RWPE2 (cell line): ENCODE results near the gene CCDC88B.
"Not testable (repeated sequence)": the region's sequence is repeated elsewhere in the genome, so short reads cannot be mapped to it uniquely, and the experiment has no call there.

ENCODE experiments used
- ATAC-seq: fragments of 200-7000 bp; cut with Tn5 transposase; 3 replicates; pipeline ENCODE4 v1.9.1; 2021; ENCODE audit warnings: low read depth
- DNase-seq: peaks from one replicate; pipeline ENCODE4 v3.0.0-alpha.2; 2020; ENCODE audit warnings: low spot score
- H3K27ac ChIP-seq: fragments of 450-650 bp; 2 replicates; pipeline ENCODE4 v1.5.1; 2017; ENCODE audit warnings: mild to moderate bottlenecking; ENCODE audit not compliant: poor library complexity, severe bottlenecking
- H3K27me3 ChIP-seq: fragments of 250-450 bp; sonication (Bioruptor Pico); 2 replicates; pipeline ENCODE4 v1.5.1; 2021; ENCODE audit warnings: mild to moderate bottlenecking, moderate library complexity; ENCODE audit not compliant: insufficient read depth, poor library complexity, severe bottlenecking
- H3K36me3 ChIP-seq: fragments of 250-450 bp; sonication (Bioruptor Pico); 2 replicates; pipeline ENCODE4 v1.5.1; 2020; ENCODE audit warnings: low read depth, mild to moderate bottlenecking, moderate library complexity
- H3K4me1 ChIP-seq: fragments of 250-450 bp; sonication (Bioruptor Pico); 2 replicates; pipeline ENCODE4 v1.5.1; 2021; ENCODE audit warnings: mild to moderate bottlenecking, moderate library complexity; ENCODE audit not compliant: insufficient read depth, poor library complexity, severe bottlenecking
- H3K4me3 ChIP-seq: fragments of 250-450 bp; sonication (Bioruptor Pico); 2 replicates; pipeline ENCODE4 v1.5.1; 2021; ENCODE audit warnings: mild to moderate bottlenecking, moderate library complexity; ENCODE audit not compliant: severe bottlenecking
- H3K9me3 ChIP-seq: fragments of 250-450 bp; sonication (Bioruptor Pico); 2 replicates; pipeline ENCODE4 v1.5.1; 2021; ENCODE audit warnings: mild to moderate bottlenecking, moderate library complexity; ENCODE audit not compliant: severe bottlenecking
- TF ChIP-seq, protein P1 (sequence below): fragments of 450-650 bp; IDR thresholded peaks from one replicate; pipeline ENCODE4 v1.5.1; 2017; ENCODE audit warnings: mild to moderate bottlenecking, moderate library complexity; ENCODE audit not compliant: poor library complexity, severe bottlenecking

The CCDC88B gene

DNA sequence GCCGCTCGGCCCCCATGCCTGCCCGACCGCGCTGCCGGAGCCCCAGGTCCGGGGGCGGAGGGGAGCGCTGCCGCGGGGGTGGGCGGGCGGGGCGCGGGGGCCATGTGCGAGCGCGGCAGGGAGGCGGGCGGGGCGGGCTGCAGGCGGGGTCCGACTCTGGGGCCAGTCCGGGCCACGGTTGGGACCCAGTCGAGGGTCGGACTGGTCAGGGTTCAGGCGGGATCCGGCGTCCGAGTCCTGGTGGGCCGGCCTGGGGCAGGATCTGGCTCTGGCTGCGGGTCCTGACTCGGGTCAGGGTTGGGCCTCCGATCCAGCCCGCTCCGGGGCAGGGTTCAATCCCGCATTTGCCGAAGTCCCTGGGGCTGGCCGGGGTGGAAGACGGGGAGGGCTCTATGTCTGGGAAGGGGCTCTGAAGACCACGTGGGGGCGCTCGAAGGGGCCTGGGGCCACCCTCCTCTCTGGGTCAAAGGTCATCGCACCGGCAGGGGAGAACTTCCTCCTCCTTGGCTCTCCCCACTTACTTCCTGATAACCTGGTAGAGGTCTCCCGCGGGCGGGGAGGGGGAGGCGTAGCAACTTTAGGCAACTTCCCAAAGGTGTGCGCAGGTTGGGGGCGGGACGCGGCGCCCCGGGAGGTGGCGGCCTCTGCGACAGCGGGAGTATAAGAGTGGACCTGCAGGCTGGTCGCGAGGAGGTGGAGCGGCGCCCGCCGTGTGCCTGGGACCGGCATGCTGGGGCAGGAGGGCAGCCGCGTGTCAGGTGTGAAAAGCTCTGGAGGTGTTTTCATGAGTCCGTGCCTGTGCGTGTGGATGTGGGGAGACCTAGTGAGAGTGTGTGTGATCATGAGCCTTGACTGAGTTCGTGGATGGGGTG is 34.1 kb upstream of the CCDC88B start:
- peak; percentile 13 for ATAC-seq
- Histone ChIP-seq H3K27ac (peak overlapping the region; percentile 86), H3K4me1 (peaks cover 6% of the 10 kb centered on the region), H3K27me3 (peaks cover under 1% of the 10 kb centered on the region), H3K36me3 (peaks cover 10% of the 10 kb centered on the region; the same call in 1 of the 2 replicates), H3K9me3 (no peaks in the 10 kb centered on the region), H3K4me3 (peak overlapping the region; percentile 61)
- DNase-seq = peak; percentile 76
- TF ChIP-seq, protein P1, sequence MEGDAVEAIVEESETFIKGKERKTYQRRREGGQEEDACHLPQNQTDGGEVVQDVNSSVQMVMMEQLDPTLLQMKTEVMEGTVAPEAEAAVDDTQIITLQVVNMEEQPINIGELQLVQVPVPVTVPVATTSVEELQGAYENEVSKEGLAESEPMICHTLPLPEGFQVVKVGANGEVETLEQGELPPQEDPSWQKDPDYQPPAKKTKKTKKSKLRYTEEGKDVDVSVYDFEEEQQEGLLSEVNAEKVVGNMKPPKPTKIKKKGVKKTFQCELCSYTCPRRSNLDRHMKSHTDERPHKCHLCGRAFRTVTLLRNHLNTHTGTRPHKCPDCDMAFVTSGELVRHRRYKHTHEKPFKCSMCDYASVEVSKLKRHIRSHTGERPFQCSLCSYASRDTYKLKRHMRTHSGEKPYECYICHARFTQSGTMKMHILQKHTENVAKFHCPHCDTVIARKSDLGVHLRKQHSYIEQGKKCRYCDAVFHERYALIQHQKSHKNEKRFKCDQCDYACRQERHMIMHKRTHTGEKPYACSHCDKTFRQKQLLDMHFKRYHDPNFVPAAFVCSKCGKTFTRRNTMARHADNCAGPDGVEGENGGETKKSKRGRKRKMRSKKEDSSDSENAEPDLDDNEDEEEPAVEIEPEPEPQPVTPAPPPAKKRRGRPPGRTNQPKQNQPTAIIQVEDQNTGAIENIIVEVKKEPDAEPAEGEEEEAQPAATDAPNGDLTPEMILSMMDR = peak; percentile 60

- peaks cover 10% of the 10 kb centered on the region; the same call in 1 of the 2 replicates for H3K36me3 ChIP-seq
- TF ChIP-seq, protein P1 = no peak
- ATAC-seq (no peak), DNase-seq (no peak)
- no peaks in the 10 kb centered on the region for H3K9me3 ChIP-seq
- peak overlapping the region; percentile 86 for H3K27ac ChIP-seq
- H3K4me1 ChIP-seq = peaks cover 8% of the 10 kb centered on the region
- peak overlapping the region; percentile 61 for H3K4me3 ChIP-seq
- H3K27me3 ChIP-seq = no peaks in the 10 kb centered on the region
Observed at GRCh38 chr11:64306563-64306875, 33.5 kb upstream of the CCDC88B start.

DNA sequence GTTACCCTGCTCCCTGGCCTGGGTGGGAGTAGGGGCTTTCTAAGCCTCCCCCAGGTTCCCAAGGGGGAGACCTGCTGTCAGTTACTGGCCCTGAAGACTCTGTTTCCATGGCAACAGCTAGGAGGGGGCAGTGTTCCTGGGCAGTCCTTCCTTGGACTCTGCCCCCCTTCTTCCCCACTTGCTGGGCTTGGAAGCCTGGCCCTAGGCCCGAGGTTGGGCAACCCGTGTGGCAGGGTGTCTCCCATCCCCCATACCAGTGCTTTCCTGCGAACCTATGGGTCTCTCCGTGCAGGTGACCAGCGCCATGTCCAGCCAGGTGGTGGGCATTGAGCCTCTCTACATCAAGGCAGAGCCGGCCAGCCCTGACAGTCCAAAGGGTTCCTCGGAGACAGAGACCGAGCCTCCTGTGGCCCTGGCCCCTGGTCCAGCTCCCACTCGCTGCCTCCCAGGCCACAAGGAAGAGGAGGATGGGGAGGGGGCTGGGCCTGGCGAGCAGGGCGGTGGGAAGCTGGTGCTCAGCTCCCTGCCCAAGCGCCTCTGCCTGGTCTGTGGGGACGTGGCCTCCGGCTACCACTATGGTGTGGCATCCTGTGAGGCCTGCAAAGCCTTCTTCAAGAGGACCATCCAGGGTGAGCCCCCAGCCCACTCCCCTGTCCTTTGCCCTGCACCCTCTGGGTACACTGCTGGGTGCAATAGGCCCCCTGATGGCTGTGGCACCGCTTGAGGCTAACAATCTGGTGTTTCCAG is 33.0 kb upstream of the CCDC88B start:
- Histone ChIP-seq H3K9me3 (no peaks in the 10 kb centered on the region), H3K27ac (peak overlapping the region; percentile 86), H3K4me3 (peak overlapping the region; percentile 61), H3K36me3 (peaks cover 10% of the 10 kb centered on the region; the same call in 1 of the 2 replicates), H3K4me1 (peaks cover 8% of the 10 kb centered on the region), H3K27me3 (no peaks in the 10 kb centered on the region)
- ATAC-seq (no peak), DNase-seq (peak; percentile 66)
- TF ChIP-seq, protein P1 = no peak

GRCh38 chr11:64307795-64308194 is 32.2 kb upstream of the CCDC88B start:
- H3K27ac ChIP-seq = peak overlapping the region; percentile 86

GRCh38 chr11:64312947-64313346 is 27.1 kb upstream of the CCDC88B start:
- peaks cover 8% of the 10 kb centered on the region for H3K4me1 ChIP-seq
- ATAC-seq (no peak), DNase-seq (peak; percentile 56)
- no peaks in the 10 kb centered on the region for H3K27me3 ChIP-seq
- peaks cover 27% of the 10 kb centered on the region for H3K36me3 ChIP-seq
- no peaks in the 10 kb centered on the region for H3K9me3 ChIP-seq
- H3K4me3 ChIP-seq = no peak overlapping the region
- TF ChIP-seq, protein P1 = no peak
- peak overlapping the region; percentile 82 for H3K27ac ChIP-seq

More at GRCh38 chr11:64307795-64308194, 32.2 kb upstream of the CCDC88B start:
- not testable (repeated sequence) for DNase-seq, H3K4me1 ChIP-seq, H3K4me3 ChIP-seq, H3K9me3 ChIP-seq, H3K27me3 ChIP-seq, ATAC-seq
- peaks cover 10% of the 10 kb centered on the region; the same call in 1 of the 2 replicates for H3K36me3 ChIP-seq
